Tibial nerve (tissue), 4 donors: ENCODE data around the gene BICD1. TPM values are rescaled to one million over a fixed set of nuclear protein-coding genes. Genes with fewer than 3 reads are reported as not detected.

Experiments
- DNase-seq, 2 donors: peaks; one replicate each; pipeline ENCODE4 v3.0.0-alpha.2; 2019; ENCODE audit warnings: low spot score in 2 of 2
- H3K27ac ChIP-seq, 4 donors: fragments of 200-600 bp; sonication (generic) in 3 of 4; one replicate each; pipeline ENCODE4 v1.5.1; 2017 to 2019; ENCODE audit warnings: mild to moderate bottlenecking in 1 of 4
- H3K27me3 ChIP-seq, 2 donors: fragments of 200-600 bp; sonication (generic) in 1 of 2; one replicate each; pipeline versions ENCODE4 v1.5.1 to v1.6.0; 2017 to 2019
- H3K36me3 ChIP-seq, 3 donors: fragments of 200-600 bp; sonication (generic); one replicate each; pipeline ENCODE4 v1.5.1; 2018 to 2019
- H3K4me1 ChIP-seq, 4 donors: fragments of 200-600 bp; sonication (generic) in 3 of 4; one replicate each; pipeline ENCODE4 v1.5.1; 2017 to 2019
- H3K4me3 ChIP-seq, 4 donors: fragments of 200-600 bp; sonication (generic) in 3 of 4; one replicate each; pipeline ENCODE4 v1.5.1; 2017 to 2019; ENCODE audit warnings: mild to moderate bottlenecking in 1 of 4, moderate library complexity in 1 of 4
- H3K9me3 ChIP-seq, 4 donors: fragments of 200-600 bp; sonication (generic) in 3 of 4; one replicate each; pipeline ENCODE4 v1.5.1; 2017 to 2019
- CTCF ChIP-seq, 5 experiments: fragments of 200-600 bp in 3 of 5; fragments of 450-650 bp in 2 of 5; sonication (generic) in 3 of 5; IDR thresholded peaks; one replicate each; pipeline ENCODE4 v1.5.1; 2016 to 2019; ENCODE audit warnings: antibody characterized with exemption in 5 of 5, mild to moderate bottlenecking in 3 of 5, moderate library complexity in 2 of 5
- EP300 ChIP-seq, 2 donors: sonication (generic); formaldehyde crosslinking; IDR thresholded peaks; one replicate each; pipeline ENCODE4 v1.6.1; 2017; ENCODE audit warnings: antibody characterized with exemption in 2 of 2, mild to moderate bottlenecking in 1 of 2
- POLR2A ChIP-seq, 2 donors: fragments of 450-650 bp; IDR thresholded peaks; one replicate each; pipeline ENCODE4 v1.6.1; 2017; ENCODE audit warnings: antibody characterized with exemption in 2 of 2, mild to moderate bottlenecking in 2 of 2, moderate library complexity in 2 of 2
- WGBS, 2 donors: methylation state at CpG; one replicate each; pipeline ENCODE4 v1.1.5; 2018; 5-methylcytosine and 5-hydroxymethylcytosine counted together
- total RNA-seq, 4 donors: library from RNA; depleted of rRNA; stranded (reverse); fragments of >200 nt; gene quantifications; one replicate each; pipeline ENCODE4 v1.1.0, GENCODE V29; 2016

The BICD1 gene
- total RNA-seq, 4 donors from 2014 or later = 34.9 to 58.8 (median 49.2) TPM

DNA sequence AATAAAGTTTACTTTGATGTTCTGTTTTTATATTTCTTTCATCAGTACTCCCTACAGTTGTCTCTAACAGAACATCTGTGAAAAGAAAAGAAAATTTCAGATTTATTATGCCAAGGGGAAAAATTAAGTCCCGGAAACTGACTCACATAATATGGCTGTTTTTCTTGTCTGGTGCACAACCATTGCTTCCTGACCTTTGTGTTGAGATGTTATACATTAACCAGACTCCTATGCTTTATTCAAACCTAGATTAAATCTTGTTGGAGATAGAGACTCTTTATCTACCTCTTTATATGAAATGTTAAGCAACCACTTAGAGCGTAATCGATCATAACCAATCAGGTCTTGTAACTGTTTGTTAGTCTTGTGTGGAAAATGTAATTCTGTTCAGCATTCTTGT, 37.6 kb upstream of the BICD1 start:
- H3K27me3 ChIP-seq = no peaks in the 10 kb centered on the region
- TF ChIP-seq CTCF (IDR thresholded peaks at IDR 0.05) = no peak
- TF ChIP-seq POLR2A (IDR thresholded peaks at IDR 0.05) = no peak
- TF ChIP-seq EP300 (IDR thresholded peaks at IDR 0.05) = no peak
- H3K27ac ChIP-seq = no peak overlapping the region
- no peaks in the 10 kb centered on the region for H3K4me1 ChIP-seq
- no peak overlapping the region for H3K4me3 ChIP-seq
- 56 to 69% methylated on average over 3 of the region's 3 CpGs for WGBS, 2 donors
- no peak for DNase-seq
- H3K9me3 ChIP-seq = peaks cover 0 to 6% (median 0%) of the 10 kb centered on the region in 4 donors
- no peaks in the 10 kb centered on the region for H3K36me3 ChIP-seq

- Histone ChIP-seq H3K4me1 (no peaks in the 10 kb centered on the region), H3K36me3 (no peaks in the 10 kb centered on the region), H3K9me3 (peaks cover 0 to 9% (median 0%) of the 10 kb centered on the region in 4 donors), H3K4me3 (no peak overlapping the region), H3K27ac (no peak overlapping the region), H3K27me3 (no peaks in the 10 kb centered on the region)
- 76 to 78% methylated on average over 5 of the region's 5 CpGs for WGBS, 2 donors
- TF ChIP-seq EP300 (IDR thresholded peaks at IDR 0.05) (no peak), CTCF (IDR thresholded peaks at IDR 0.05) (no peak), POLR2A (IDR thresholded peaks at IDR 0.05) (no peak)
- DNase-seq = no peak
Measured at GRCh38 chr12:32069731-32070130, 36.9 kb upstream of the BICD1 start.

DNA sequence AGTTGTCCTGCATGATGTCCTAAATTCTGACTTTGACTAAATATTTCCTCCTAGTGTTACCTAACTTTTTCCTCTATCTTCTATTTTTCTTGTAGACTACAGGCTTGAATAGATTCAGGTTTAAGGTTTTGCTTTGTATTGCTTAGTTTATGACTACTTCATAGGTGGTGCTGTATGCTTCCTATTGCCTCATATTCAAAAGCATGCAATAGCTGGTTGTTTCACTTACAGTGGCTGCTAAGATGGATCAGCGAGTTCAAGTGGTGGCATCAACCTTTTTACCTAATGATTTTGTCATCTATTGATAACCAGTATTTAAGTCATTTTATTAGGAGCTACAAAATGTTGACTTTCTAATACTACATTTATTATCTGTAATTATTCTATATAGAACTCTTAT, 36.3 kb upstream of the BICD1 start:
- no peaks in the 10 kb centered on the region for H3K27me3 ChIP-seq
- TF ChIP-seq EP300 (IDR thresholded peaks at IDR 0.05) = no peak
- no peak for TF ChIP-seq POLR2A (IDR thresholded peaks at IDR 0.05)
- TF ChIP-seq CTCF (IDR thresholded peaks at IDR 0.05) = no peak
- no peaks in the 10 kb centered on the region for H3K36me3 ChIP-seq
- H3K4me1 ChIP-seq = no peaks in the 10 kb centered on the region
- H3K27ac ChIP-seq = no peak overlapping the region
- WGBS, 2 donors = 43 to 92% methylated on average over 1 of the region's 1 CpG
- H3K9me3 ChIP-seq = peaks cover 0 to 9% (median 0%) of the 10 kb centered on the region in 4 donors
- no peak for DNase-seq
- no peak overlapping the region for H3K4me3 ChIP-seq

DNA sequence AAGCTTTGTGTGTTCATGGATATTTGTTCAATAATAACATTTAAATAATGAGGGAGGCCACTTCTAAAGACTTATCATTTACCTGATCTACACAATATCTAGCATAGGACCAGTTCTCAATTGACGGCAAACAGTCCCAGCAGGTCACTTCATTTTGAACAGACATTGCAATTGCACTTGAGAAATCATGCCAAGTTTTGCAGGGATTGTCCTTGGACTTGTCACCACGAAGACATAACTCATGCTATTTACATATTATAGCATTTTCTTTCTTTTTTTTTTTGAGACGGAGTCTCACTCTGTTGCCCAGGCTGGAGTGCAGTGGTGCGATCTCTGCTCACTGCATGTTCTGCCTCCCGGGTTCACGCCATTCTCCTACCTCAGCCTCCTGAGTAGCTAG, 34.5 kb upstream of the BICD1 start:
- H3K36me3 ChIP-seq = no peaks in the 10 kb centered on the region
- H3K27me3 ChIP-seq = no peaks in the 10 kb centered on the region
- TF ChIP-seq CTCF (IDR thresholded peaks at IDR 0.05) = no peak
- no peak for TF ChIP-seq EP300 (IDR thresholded peaks at IDR 0.05)
- H3K27ac ChIP-seq = no peak overlapping the region
- no peak for DNase-seq
- WGBS, 2 donors = 87 to 94% methylated on average over 6 of the region's 6 CpGs
- peaks cover 0 to 9% (median 0%) of the 10 kb centered on the region in 4 donors for H3K9me3 ChIP-seq
- no peaks in the 10 kb centered on the region for H3K4me1 ChIP-seq
- H3K4me3 ChIP-seq = no peak overlapping the region

DNA sequence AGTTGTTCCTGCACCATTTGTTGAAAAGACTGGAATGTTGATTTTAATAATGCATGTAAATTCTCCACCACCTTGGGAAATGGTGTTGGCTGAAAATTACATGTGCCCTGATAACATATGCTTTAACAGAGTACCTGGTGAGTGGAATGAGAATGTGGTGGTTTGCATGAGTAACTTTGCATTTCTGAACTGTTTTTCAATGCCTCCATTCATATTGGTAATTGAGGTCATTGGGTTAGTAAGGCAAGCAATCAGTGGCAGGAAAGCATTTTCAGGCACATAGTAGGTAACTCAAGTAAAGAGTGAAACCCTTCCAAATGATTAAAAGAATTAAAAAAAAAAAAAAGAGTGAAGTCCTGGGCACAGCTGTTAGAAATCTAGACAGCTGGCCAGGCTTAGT, 32.2 kb upstream of the BICD1 start:
- H3K4me1 ChIP-seq = no peaks in the 10 kb centered on the region
- H3K27ac ChIP-seq = no peak overlapping the region
- TF ChIP-seq CTCF (IDR thresholded peaks at IDR 0.05) (no peak), EP300 (IDR thresholded peaks at IDR 0.05) (no peak), POLR2A (IDR thresholded peaks at IDR 0.05) (no peak)
- H3K27me3 ChIP-seq = no peaks in the 10 kb centered on the region
- H3K36me3 ChIP-seq = no peaks in the 10 kb centered on the region
- DNase-seq = no peak
- peaks cover 0 to 9% (median 0%) of the 10 kb centered on the region in 4 donors for H3K9me3 ChIP-seq
- no peak overlapping the region for H3K4me3 ChIP-seq
